Stimulated activated CD4-positive, alpha-beta T cell treated with anti-CD3 and anti-CD28 coated beads, Interleukin-2, amount 100 ng/mL, for 4 hours (primary cell): ENCODE measurements around the gene CEP76.

Source experiments
- DNase-seq: peaks from one replicate; pipeline ENCODE4 v3.0.0-alpha.2; 2020; ENCODE audit warnings: low read depth

CEP76 gene, protein sequence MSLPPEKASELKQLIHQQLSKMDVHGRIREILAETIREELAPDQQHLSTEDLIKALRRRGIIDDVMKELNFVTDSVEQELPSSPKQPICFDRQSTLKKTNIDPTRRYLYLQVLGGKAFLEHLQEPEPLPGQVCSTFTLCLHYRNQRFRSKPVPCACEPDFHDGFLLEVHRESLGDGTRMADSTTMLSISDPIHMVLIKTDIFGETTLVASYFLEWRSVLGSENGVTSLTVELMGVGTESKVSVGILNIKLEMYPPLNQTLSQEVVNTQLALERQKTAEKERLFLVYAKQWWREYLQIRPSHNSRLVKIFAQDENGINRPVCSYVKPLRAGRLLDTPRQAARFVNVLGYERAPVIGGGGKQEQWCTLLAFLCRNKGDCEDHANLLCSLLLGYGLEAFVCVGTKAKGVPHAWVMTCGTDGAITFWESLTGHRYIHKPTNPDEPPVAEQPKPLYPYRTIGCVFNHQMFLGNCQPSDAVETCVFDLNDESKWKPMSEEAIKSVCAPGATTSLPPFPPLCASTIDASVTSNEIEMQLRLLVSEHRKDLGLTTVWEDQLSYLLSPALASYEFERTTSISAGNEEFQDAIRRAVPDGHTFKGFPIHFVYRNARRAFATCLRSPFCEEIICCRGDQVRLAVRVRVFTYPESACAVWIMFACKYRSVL

DNA sequence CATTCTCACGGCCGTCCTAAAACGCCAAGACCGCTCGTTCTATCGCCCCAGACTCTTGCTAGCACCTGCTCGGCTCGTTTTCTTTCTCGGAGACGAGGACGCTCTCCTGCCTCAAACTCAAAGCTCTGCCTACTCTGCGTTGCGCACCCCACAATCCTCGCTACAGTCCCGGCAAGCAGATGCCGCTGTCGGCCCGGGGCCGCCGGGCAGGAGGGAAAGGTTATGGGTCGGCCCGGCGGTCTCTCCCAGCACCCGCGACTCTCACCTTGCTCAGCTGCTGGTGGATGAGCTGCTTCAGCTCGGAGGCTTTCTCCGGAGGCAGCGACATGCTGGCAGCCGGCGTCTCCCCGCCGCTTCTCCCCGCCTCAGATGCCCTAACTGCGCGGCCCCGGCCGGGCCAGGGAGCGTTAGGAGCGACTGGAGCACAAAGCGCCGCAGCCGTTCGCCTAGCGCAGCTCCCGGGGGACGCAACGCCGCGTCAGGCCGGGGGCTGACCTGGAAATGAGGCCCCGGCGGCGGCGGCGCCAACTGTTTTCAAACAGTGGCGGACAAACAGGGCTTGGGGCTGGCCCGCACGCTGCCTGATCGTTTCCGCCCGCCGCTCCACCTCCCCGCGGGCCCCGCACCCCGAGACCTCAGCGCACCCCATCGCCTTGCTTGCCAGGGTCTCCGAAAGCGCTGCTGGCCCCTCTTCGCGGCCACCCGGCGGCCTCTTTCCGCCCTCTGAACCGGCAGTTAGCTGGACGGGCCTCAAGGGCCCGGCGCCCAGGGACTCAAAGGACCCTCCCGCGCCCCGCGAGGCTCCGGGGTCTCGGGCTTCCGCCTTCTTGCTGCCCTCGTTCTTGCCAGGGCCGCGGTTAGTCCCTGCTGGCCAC, at the start of gene CEP76, which contains the start of gene PSMG2:
Gene CEP76 (minus strand): TSS at position 503 of the 875 bp plus-strand sequence. CDS start 175 bp downstream, at position 328.
Gene PSMG2 (plus strand): TSS at position 822 of the 875 bp plus-strand sequence. CDS start 66 bp downstream, outside the sequence.
- peak; percentile 64 for DNase-seq

DNA sequence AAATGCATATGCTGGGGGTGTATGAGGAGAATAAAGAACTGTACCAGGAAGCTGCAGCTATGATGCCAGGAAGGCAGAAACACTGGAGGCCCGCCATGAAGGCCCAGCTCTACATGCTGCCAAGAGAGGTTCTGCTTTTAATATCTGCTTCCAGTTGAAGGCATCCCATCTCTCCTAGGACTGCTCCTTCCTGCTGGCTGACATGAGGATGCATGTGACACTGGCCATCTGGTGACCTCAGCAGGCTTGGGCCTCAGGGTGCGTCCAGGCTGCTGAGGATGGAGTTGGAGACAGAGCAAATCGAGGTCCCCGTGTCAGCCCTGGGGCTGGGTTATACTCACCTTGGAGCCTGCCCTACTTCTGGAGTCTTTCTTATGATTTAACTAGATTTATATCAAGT, 49.4 kb upstream of the CEP76 start:
- DNase-seq: no peak

DNA sequence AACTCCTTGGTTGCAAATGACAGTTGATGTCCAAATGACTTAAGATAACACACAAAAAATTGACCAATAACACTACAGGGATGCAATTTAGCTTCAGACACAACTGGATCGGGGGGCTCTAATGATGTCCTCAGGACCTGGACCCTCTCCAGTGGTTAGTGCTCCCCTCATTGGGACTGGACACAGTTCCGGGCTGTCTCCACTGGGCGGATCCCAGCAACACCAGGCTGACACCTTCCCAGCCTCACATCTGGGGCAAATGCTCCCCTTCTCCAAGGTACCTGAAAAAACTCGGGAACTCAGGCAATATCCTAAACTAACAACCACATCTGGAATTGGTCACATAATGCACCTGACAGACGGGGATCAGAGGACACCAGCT, 49.0 kb upstream of the CEP76 start:
- no peak for DNase-seq

DNA sequence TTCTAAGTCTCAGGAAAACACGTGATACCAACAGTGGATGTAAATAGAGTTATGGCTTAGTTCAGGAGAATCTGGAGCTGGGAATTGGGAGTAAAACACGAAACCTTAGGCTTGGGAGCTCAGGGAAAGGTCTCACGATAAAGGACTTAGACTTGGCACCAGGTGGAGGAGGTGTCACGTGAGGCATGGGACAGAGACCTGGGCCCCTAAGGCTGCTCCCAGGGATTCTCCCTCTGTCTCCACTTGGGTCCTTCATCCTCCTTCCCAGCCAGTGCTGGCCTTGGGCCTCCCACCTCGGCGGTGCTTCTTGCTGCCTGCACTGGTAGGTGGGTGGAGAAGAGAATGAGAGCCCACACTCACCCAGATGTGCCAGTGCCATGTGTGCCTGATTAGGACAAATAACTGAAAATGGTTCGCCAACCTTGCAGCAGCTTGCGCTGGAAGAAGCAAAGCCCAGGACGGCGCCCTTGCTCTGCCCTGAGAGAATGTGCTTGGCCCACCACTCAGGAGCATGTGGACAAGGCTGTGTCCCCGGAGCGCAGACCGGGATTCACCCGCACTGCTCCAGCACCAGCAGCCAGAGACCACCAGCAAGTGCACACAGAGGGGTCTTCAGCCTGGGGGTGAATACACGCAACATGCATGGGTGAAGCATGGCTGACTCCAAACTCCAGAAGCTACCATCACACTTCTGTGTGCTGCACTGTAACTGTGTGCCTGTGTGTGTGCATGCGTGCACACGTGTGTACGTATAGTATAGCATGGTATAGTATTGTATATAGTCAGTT, 48.4 kb upstream of the CEP76 start:
- no peak for DNase-seq

DNA sequence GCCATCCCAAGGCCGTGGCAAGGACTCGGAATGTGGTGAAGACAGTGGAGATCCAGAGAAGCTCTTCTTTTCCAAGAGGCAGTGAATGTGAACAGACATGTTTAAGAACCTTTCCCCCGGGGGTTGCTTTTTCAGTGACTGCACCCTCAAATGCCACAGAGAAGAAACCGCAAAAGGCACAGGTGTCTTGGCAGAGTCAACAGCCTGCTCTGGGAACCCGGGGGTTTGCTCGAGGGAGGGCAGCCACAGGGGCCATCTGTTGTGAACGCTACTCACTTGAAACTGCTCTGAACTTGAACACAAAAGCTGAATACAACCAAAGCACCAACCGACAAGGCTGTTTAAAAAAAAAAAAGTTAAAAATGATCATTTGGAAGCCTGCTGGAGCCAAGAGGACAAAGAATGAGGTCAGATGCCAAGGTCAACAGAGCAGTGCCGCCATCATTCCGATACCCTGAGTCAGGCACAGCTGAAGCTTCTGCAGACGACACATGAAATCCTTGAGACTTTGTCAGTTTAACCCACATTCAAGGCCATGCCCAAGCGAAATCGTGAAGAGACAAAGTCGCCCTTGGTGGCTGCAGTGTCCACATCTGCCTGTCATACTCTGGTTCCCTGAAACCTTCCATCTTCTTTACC, 47.7 kb upstream of the CEP76 start:
- DNase-seq: no peak

DNA sequence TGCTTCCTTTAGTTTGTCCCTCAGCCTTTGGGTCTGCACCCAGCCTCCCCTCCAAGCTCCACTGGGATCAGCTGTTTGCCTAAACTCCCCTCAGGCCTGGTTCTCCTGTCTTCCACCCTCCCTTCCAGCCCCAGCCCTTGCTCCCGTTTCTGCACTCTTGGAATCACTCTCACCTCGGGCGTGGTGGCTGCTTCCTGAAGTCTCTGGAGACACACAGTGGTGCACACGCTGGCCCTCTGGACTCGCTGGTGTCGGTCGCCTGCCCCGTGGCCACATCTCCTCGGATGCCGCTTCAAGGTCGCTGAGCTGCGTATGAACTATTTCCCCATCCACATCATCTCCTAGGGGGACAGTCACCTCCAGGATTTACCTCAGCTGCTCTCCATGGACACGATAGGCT, 46.6 kb upstream of the CEP76 start:
- no peak for DNase-seq

DNA sequence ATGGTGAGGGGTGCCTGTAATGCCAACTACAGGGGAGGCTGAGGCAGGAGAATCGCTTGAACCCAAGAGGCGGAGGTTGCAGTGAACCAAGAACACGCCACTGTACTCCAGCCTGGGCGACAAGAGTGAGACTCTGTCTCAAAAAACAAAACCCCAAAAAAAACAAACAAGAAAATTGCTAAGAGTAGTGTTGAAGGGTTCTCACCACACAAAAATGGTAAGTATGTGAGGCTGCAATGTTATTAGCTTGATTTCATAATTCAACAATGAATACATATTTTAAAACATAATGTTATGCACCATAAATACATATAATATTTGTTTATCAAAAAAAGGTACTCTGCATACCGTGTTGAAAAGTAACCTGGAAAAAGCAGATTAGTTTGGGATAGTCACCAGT, 46.1 kb upstream of the CEP76 start:
- DNase-seq: no peak

DNA sequence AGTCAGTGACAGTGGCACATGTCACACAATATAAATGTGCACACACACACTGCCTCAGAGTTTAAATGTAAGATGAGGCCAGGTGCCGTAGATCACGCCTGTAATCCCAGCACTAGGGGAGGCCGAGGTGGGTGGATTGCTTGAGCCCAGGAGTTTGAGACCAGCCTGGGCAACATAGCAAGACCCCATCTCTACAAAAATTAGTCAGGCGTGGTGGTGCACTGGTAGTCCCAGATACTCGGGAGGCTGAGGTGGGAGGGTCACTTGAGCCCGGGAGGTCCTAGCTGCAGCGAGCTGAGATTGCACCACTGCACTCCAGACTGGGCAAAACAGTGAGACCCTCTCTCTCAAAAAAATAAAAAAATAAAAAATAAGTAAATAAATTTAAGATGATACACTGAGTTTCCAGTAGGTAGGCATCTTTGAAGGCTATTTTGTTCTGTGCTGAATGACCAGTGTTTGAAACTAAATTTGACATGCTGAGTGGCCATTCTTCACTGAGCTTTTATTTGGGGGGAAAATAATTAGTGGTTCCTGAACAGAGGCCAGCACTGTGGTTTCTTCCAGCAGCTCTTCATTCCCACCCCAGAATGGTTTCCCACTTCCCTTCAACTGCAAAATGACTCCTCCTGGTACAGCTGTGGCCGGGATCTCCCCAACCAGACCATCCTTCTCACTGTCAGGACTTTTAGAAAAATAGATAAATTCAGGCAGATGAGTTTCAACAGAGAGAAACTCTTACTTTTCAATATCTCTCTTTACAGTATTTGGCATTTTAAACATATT, 45.2 kb upstream of the CEP76 start:
- no peak for DNase-seq

DNA sequence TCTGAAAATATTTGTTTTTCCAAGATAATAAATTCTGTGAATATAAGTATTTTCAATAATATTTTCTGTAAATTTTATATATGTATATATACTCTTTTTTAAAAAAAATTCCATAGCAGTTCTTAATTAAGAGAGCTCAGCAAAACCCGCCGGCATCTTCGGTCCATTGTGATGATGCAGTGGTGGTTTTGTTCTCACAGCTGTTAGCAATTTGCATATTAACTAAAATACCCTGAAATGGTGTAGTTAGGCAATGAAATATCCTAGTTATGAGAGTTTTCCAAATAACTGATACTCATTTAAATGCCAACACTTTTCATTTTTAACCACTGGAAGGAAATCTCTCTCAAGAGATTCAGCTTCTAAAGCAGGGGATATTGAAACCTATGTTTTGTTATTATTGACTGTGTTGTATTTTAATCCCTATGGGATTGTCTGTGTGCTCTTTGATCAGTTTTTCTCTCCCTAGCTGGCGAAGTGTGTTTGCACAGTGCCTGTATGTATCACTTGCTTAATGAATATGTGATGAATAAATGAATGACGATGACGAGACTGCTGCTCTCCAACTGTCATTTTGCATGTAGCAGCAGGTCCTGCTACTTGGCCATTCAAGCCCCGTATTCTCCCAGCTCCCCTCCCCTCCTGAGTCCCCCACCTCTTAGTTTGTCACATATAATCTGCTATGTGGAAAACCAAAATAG, 42.7 kb upstream of the CEP76 start:
- no peak for DNase-seq

DNA sequence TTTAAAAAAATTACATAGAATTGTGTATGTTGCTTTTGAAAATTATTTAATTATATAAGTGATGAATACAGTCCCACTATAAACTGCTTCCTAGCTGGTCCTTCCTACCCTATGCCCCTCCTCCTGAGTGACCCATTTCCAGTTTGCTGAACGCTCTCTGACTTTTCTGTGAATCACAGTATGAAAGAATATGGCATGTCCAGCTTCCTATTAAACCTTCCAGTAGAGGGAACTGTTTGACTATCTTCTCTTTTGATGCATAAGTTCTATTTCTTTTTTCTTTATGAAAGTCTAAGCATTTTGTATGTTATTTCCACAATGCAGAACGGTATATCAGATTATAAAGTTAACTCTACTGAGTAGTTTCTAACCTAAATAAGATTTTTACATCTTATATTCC, 41.6 kb upstream of the CEP76 start:
- no peak for DNase-seq

DNA sequence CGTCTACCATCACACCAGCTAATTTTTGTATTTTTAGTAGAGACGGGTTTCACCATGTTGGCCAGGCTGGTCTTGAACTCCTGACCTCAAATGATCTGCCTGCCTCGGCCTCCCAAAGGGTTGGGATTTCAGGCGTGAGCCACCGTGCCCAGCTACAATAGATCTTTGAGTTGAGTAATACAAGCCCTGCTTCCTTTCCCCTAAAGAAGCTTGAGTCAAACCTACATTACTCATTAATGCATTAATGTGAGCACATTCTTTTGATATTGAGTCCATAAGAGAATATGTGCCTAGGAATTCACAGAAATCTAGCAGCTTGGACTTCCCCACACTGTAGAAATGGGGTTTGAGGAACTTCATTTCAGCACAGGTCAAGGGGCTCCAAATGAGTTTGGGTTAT, 39.9 kb upstream of the CEP76 start:
- no peak for DNase-seq

DNA sequence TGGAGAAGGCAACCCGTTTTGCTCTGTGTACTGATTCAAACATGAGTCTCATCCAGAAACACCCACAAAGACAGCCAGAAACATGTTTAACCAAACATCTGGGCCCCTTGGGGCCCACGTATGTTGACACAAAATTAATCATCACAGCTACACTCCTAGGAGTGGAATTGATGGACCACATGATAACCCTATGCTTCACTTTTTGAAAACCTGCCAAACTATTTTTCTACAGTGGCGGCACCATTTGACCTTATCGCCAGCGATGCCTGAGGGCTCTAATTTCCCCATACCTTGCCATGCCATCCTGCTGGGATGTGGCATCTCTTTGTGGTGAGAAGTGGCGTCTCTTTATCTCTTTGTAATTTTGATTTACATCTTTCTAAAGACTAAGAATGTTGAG, 38.8 kb upstream of the CEP76 start:
- no peak for DNase-seq

DNA sequence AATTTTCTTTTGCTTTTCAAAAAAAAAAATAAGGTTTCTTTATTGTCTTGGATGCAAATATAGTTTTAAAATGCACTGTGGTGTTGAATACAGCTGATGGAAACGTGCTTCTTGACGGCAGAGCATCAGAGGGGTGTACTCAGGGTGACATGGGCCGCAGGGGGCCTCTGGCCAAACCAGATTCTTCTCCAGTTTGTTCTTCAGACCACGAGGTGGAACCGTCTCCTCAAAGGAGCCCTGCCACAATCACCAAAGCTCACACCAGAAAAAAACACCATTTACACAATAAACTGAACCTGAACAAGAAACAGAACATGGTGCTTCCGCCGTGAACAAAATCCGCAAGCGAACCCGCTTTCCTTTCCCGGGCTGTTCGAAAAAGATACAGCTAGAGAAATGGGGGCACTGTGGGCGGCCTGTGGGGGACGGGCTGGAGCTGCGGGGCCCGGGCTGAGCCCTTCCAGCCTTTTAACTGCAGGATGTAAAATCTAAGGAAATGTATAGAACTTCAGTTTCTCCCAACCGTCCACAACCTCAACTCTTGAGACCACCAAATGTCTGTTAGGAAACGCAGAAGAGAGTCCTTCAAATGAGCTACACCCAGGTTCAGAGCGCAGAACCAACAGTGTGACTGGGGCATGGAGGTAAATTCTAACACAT, 34.9 kb upstream of the CEP76 start:
- no peak for DNase-seq

DNA sequence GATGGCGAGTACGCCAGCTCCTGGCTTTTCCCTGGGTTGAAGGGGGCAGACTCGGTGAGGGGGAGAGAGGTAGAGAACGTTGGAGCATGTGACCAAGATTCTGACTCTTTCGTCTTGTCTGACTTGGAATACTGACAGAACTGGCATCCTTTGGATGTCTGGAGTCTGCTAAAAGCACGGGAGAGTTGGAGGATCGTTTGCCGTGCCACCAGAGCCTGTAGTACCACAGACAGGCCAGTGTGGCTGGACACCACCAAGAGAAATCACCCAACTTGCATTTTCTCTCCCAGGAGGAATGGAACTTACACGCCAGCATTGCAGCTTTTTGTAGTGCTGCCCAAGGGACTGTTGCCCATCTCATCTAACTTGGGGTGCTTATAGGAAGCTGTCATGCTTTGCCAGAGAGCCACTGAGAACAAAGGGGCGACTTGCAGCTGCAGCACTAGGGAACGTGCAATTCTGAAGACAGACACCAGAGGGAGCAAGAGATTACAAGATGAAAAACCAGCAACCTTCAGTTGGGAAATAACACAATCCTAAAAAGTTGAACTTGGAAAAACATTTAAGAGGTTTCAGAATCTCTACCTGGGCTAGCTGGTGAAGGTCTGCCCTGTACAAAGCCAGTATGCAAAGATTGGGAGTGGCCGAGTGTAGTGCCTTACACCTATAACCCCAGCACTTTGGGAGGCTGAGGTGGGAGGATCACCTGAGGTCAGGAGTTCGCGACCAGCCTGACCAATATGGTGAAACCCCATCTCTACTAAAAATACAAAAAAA, 24.4 kb upstream of the CEP76 start:
- peak; percentile 33 for DNase-seq

DNA sequence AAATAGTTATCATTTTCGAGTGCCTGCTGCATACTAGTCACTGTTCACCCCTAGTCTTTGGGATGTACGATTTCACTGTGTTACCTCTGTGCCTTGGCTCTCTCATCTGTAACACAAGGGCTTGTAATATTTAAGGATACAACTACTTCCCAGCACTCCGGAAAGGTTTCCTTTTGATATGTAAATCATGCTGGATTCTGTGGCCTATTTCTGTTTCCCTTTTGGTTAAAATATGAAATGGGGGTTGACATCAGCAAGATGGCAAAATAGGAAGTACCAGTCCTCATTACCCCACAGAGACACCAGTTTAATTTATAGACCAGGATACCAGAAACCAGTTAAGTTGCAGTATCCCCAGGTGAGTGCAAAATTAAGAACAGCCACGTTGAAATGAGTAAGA, 23.8 kb upstream of the CEP76 start:
- DNase-seq: no peak

DNA sequence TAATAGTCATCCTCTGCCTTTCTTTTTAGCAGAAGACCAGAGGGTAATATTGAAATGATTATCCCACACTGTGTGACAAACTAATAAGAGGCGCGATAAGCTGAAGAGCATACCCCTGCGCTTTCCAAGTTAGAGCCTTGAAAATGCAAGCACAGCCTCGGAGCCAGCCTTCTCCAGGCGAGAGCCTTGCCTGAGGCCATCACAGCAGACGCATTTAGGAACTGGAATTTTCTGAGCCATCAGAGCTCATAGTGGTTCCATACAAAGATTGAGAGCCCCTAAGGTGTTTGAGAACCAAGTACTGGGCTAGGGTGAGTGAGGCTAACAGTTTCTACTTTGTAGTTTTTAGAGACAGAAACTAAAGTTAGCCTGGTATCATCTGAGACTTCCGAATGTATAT, 20.2 kb upstream of the CEP76 start:
- DNase-seq: no peak

DNA sequence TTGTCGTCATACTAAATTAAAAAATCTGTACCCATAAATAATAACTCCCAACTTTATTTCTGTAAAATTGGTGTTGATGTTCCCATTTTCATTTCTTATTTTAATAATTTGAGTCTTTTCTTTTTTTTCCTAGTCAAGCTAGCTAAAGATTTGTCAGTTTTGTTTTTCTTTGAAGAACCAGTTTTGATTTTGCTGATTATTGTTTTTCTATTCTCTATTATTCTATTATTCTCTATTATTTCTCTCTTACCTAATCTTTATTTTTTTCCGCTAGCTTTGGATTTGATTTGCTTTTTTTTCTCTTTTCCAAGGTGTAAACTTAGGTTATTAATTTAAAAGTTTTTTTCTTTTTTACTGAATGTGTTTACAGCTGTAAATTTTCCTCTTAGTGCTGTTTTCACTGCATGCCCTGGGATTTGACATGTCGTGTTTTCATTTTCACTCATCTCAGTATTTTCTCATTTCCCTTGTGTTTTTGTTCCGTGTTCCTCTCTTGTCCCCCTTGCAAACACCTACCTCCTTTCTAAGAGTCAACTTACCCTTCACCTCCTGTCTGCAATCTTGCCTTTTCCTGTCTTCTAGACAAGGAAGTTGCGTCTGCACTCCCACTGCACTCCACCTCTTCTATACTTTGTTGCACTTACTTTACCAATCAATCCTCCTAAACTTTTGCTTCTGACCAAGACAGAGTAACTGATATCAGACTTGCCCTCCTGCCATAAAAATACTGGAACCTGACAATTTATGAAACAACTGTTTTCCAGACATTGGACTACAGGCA, 19.2 kb upstream of the CEP76 start:
- DNase-seq: no peak

DNA sequence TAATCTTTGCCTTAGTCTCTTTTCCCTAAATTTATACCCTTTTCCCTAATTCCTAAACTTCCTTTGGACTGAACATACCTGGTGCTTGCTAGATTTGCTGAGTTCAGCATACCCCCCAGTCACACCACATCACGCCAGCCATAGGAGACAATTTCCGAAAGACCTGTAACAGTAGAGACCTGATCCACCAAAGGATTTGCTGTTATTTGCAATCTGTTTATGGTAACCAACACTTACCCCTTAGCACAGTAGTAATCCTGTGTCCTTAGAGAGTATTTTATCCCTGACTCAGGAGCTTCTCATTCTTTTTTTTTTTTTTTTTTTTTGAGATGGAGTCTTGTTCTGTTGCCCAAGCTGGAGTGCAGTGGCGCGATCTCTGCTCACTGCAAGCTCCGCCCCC, 8.9 kb upstream of the CEP76 start:
- no peak for DNase-seq
